Osteoblast (primary cell): ENCODE data around the gene INPP4A. TPM values are rescaled to one million over a fixed set of nuclear protein-coding genes. Genes with fewer than 3 reads are reported as not detected.

Experiments used
- DNase-seq: peaks from one replicate; pipeline ENCODE4 v3.0.0; 2011; ENCODE audit warnings: low spot score, mixed read lengths; ENCODE audit not compliant: insufficient read length; ENCODE audit errors: missing footprints
- H2AFZ ChIP-seq: 2 replicates; pipeline ENCODE4 v1.6.0; 2011; ENCODE audit warnings: mild to moderate bottlenecking, low read length
- H3K27ac ChIP-seq: 2 replicates; pipeline ENCODE4 v1.5.1; 2011; ENCODE audit warnings: mild to moderate bottlenecking, low read depth, low read length, moderate library complexity
- H3K27me3 ChIP-seq: 2 replicates; pipeline ENCODE4 v1.6.0; 2012; ENCODE audit warnings: mild to moderate bottlenecking, control low read depth, inconsistent platforms, low read length, moderate library complexity; ENCODE audit not compliant: insufficient read depth
- H3K36me3 ChIP-seq: 2 replicates; pipeline ENCODE4 v1.5.1; 2011; ENCODE audit warnings: mild to moderate bottlenecking, low read length, control low read depth, moderate library complexity; ENCODE audit not compliant: insufficient read depth
- H3K4me1 ChIP-seq: 2 replicates; pipeline ENCODE4 v1.5.1; 2011; ENCODE audit warnings: mild to moderate bottlenecking, low read length, control low read depth, moderate library complexity; ENCODE audit not compliant: insufficient read depth
- H3K4me2 ChIP-seq: 2 replicates; pipeline ENCODE4 v1.6.0; 2011; ENCODE audit warnings: mild to moderate bottlenecking, low read length; ENCODE audit not compliant: insufficient read depth
- H3K4me3 ChIP-seq: fragments of 200-600 bp; sonication (generic); 3 replicates; pipeline ENCODE4 v1.5.1; 2012; ENCODE audit warnings: mild to moderate bottlenecking, low read length, inconsistent platforms; ENCODE audit not compliant: insufficient read depth
- H3K79me2 ChIP-seq: 2 replicates; pipeline ENCODE4 v1.6.0; 2012; ENCODE audit warnings: mild to moderate bottlenecking, low read length, control low read depth, inconsistent platforms; ENCODE audit not compliant: insufficient read depth
- H3K9me3 ChIP-seq: 2 replicates; pipeline ENCODE4 v1.5.1; 2011; ENCODE audit warnings: low read depth, low read length, control low read depth
- H4K20me1 ChIP-seq: 2 replicates; pipeline ENCODE4 v1.6.0; 2012; ENCODE audit warnings: mild to moderate bottlenecking, low read length, control low read depth; ENCODE audit not compliant: insufficient read depth
- CTCF ChIP-seq: IDR thresholded peaks from 2 replicates; pipeline ENCODE4 v1.5.1; 2011; ENCODE audit warnings: mild to moderate bottlenecking, low read depth, low read length, moderate library complexity; ENCODE audit errors: extremely low read depth
- total RNA-seq: library from RNA; depleted of rRNA; stranded (reverse); fragments of >200 nt; gene quantifications from 2 replicates; pipeline ENCODE4 v1.2.3, GENCODE V29; 2012

Gene INPP4A
- total RNA-seq, 1 donor = 25.7 TPM

DNA sequence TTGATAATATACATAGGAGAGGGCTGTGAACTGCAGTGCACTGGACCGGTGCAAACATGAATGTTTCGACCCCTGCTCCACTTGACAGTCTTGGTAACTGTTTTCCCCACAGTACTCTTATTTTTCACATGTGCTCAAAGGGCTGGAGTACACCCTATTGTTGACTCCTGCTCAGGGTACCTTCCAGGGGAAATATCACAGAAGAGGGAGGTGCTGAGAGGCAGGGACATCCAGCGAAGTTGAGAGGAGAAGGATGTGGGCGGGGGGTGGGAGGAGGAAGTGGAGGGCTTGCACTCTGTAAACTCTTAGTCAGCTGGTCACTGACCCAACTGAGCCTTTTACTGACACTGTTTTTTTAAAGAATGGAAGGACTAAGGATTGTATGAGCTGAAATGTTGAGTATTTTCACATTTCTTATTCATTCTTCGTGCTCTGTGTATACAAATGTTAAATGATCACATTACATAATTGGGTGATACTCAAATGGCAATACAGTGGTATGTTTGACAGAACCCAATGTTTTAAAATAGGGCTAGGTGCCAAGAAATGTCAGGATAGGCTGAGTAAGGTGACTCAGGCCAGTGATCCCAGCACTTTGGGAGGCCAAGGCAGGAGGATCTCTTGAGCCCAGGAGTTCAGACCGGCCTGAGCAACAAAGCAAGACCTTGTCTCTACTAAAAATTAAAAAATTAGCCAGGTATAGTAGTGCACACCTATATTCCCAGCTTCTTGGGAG, 10.0 kb downstream of the INPP4A start:
- H3K27me3 ChIP-seq = no peaks in the 10 kb centered on the region
- H3K4me3 ChIP-seq = no peak overlapping the region
- no peaks in the 10 kb centered on the region for H3K9me3 ChIP-seq
- H3K4me1 ChIP-seq = peaks cover 34% of the 10 kb centered on the region
- DNase-seq = peak; percentile 88
- H3K27ac ChIP-seq = peak overlapping the region; percentile 71
- H3K4me2 ChIP-seq = no peak overlapping the region
- no peak for TF ChIP-seq CTCF
- no peaks in the 10 kb centered on the region for H3K36me3 ChIP-seq
- H3K79me2 ChIP-seq = peaks cover 71% of the 10 kb centered on the region
- no peak overlapping the region for H2AFZ ChIP-seq
- peaks cover 33% of the 10 kb centered on the region for H4K20me1 ChIP-seq

- no peak for DNase-seq
- Histone ChIP-seq H2AFZ (peak overlapping the region; percentile 10), H3K9me3 (no peaks in the 10 kb centered on the region), H3K79me2 (peaks cover 72% of the 10 kb centered on the region), H4K20me1 (peaks cover 27% of the 10 kb centered on the region), H3K4me3 (no peak overlapping the region), H3K36me3 (no peaks in the 10 kb centered on the region), H3K4me2 (peak overlapping the region; percentile 27), H3K27ac (peak overlapping the region; percentile 71), H3K27me3 (no peaks in the 10 kb centered on the region), H3K4me1 (peaks cover 34% of the 10 kb centered on the region)
- no peak for TF ChIP-seq CTCF
These were observed 10.9 kb downstream of the INPP4A start for GRCh38 chr2:98455494-98455976.

DNA sequence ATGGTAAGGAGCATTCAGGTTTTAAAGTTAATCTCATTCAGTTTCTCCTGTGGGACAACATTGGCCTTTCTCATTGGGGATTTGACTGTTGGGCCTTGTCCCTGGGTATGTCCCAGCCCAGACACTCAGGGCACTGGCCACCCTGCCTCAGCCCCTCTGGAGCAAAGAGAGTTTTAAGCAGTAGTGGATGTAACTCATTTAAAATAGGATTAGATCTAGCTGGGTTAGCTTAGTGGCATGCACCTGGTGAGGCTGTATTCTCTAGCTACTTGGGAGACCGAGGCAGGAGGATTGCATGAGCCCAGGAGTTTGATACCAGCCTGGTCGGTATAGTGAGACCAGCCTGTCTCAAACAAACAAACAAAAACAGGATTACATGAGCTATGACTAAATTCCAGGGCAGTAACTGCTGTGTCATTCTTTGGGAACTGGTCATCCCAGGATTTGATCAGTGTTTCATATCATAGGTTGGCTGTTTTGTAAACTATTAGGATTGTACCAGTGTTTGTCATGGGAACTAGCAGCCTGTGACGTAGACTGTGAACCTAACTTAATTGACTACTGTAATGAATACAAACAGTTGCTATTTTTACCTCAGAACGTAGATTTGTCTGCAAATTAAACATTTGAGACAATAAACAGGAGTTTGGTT, 12.5 kb downstream of the INPP4A start:
- no peak for TF ChIP-seq CTCF
- no peak overlapping the region for H3K4me3 ChIP-seq
- H3K4me2 ChIP-seq = no peak overlapping the region
- no peaks in the 10 kb centered on the region for H3K9me3 ChIP-seq
- peaks cover 70% of the 10 kb centered on the region for H3K79me2 ChIP-seq
- H3K4me1 ChIP-seq = peaks cover 34% of the 10 kb centered on the region
- no peak for DNase-seq
- peaks cover 23% of the 10 kb centered on the region for H4K20me1 ChIP-seq
- no peaks in the 10 kb centered on the region for H3K36me3 ChIP-seq
- peak overlapping the region; percentile 88 for H3K27ac ChIP-seq
- no peaks in the 10 kb centered on the region for H3K27me3 ChIP-seq
- H2AFZ ChIP-seq = no peak overlapping the region

DNA sequence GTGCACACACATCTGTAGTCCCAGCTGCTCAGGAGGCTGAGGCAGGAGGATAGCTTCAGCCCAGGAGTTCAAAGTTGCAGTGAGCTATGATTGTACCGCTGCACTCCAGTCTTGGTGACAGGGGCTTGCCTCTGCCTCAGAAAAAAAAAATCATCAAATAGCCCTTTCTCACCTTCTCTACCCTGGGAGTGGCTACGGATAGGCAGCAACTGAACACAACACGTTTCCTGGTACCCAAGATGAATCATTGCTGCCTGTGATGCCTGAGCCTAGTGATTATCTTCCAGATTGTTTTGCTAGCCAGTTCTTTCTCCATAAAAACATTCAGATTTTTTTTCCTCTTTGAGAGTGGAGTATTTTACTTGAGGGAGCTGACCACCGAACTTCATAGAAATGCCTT, 13.5 kb downstream of the INPP4A start:
- Histone ChIP-seq H3K79me2 (peaks cover 61% of the 10 kb centered on the region), H3K4me1 (peaks cover 34% of the 10 kb centered on the region), H2AFZ (no peak overlapping the region), H3K27me3 (no peaks in the 10 kb centered on the region), H3K9me3 (no peaks in the 10 kb centered on the region), H3K4me2 (no peak overlapping the region), H3K4me3 (no peak overlapping the region), H4K20me1 (peaks cover 16% of the 10 kb centered on the region), H3K36me3 (no peaks in the 10 kb centered on the region), H3K27ac (peak overlapping the region; percentile 88)
- no peak for DNase-seq
- no peak for TF ChIP-seq CTCF
